Measurements from ENCODE around the gene TMEM269. TPM values are rescaled to one million over a fixed set of nuclear protein-coding genes. Genes with fewer than 3 reads are reported as not detected.

The TMEM269 gene
- total RNA-seq, 2 experiments from 2014 or later: 0.40 TPM; not detected in 1

GRCh38 chr1:42780176-42780575, 4.6 kb upstream of the TMEM269 start:
- H3K4me3 Mint-ChIP-seq: no peak overlapping the region
- no peaks in the 10 kb centered on the region for H3K9me3 Mint-ChIP-seq (ENCODE audit: insufficient read depth)
- H3K4me1 Mint-ChIP-seq (ENCODE audit: low read depth): peaks cover 40% of the 10 kb centered on the region
- no peak overlapping the region for H3K27ac Mint-ChIP-seq
- no peak for DNase-seq
- no peak for ATAC-seq
- peaks cover 56% of the 10 kb centered on the region for H3K36me3 Mint-ChIP-seq (ENCODE audit: low read depth)
- ChIA-PET POLR2A (interaction anchor here (0.6 to 1.5 kb wide), 2 partner anchors 13 to 93 kb away, joined by 3 to 6 read pairs; partner anchors contain the start of genes C1orf50 and P3H1), CTCF (interaction anchor here (1.0 to 8.9 kb wide), 7 partner anchors 13 to 293 kb away, joined by 3 to 90 read pairs (median 6); partner anchors contain the start of genes C1orf50, P3H1 and ZNF691)
- no peaks in the 10 kb centered on the region for H3K27me3 Mint-ChIP-seq (ENCODE audit: low read depth)

- CTCF ChIA-PET: interaction anchor here (0.8 to 8.9 kb wide), 6 partner anchors 9 to 290 kb away, joined by 3 to 90 read pairs (median 4); partner anchors contain the start of genes C1orf50 and P3H1
- peaks cover 47% of the 10 kb centered on the region for H3K4me1 Mint-ChIP-seq (ENCODE audit: low read depth)
Measured at GRCh38 chr1:42783092-42783491, 1.7 kb upstream of the TMEM269 start.

GRCh38 chr1:42784547-42784945, 245 bp upstream of the TMEM269 start:
- ChIA-PET CTCF (interaction anchor here (1.5 to 8.9 kb wide), 3 partner anchors 11 to 289 kb away, joined by 3 to 90 read pairs (median 14); partner anchors contain the start of genes C1orf50 and P3H1), POLR2A (interaction anchor here (0.5 to 2.5 kb wide), 4 partner anchors 18 to 1543 kb away, joined by 3 to 6 read pairs (median 4); partner anchors contain the start of genes C1orf50, P3H1 and ZNF691)
- Mint-ChIP-seq H3K36me3 (ENCODE audit: low read depth) (peaks cover 23% of the 10 kb centered on the region), H3K9me3 (ENCODE audit: insufficient read depth) (no peaks in the 10 kb centered on the region), H3K4me1 (ENCODE audit: low read depth) (peaks cover 33% of the 10 kb centered on the region), H3K27me3 (ENCODE audit: low read depth) (no peaks in the 10 kb centered on the region), H3K27ac (peak overlapping the region; percentile 20), H3K4me3 (no peak overlapping the region)
- ATAC-seq: no peak
- no peak for DNase-seq

More at GRCh38 chr1:42783092-42783491, 1.7 kb upstream of the TMEM269 start:
- no peak overlapping the region for H3K27ac Mint-ChIP-seq
- DNase-seq (no peak), ATAC-seq (no peak)
- POLR2A ChIA-PET: interaction anchor here (2.5 kb wide), 1 partner anchor 16 kb away, joined by 6 read pairs; the partner anchor contains the start of genes C1orf50 and P3H1
- peaks cover 34% of the 10 kb centered on the region for H3K36me3 Mint-ChIP-seq (ENCODE audit: low read depth)
- H3K27me3 Mint-ChIP-seq (ENCODE audit: low read depth): no peaks in the 10 kb centered on the region
- no peaks in the 10 kb centered on the region for H3K9me3 Mint-ChIP-seq (ENCODE audit: insufficient read depth)
- H3K4me3 Mint-ChIP-seq: no peak overlapping the region

- H3K4me3 Mint-ChIP-seq: peak overlapping the region; percentile 62
- H3K9me3 Mint-ChIP-seq (ENCODE audit: insufficient read depth): no peaks in the 10 kb centered on the region
- H3K36me3 Mint-ChIP-seq (ENCODE audit: low read depth): peaks cover 10% of the 10 kb centered on the region
- no peaks in the 10 kb centered on the region for H3K27me3 Mint-ChIP-seq (ENCODE audit: low read depth)
- peak overlapping the region; percentile 84 for H3K27ac Mint-ChIP-seq
- DNase-seq (no peak), ATAC-seq (no peak)
- peaks cover 20% of the 10 kb centered on the region for H3K4me1 Mint-ChIP-seq (ENCODE audit: low read depth)
- POLR2A ChIA-PET: no interaction called here
- CTCF ChIA-PET: interaction anchor here (1.2 kb wide), 1 partner anchor 12 kb away, joined by 3 read pairs; no protein-coding TSS in a partner anchor
Measured at GRCh38 chr1:42786097-42786496, 1.3 kb downstream of the TMEM269 start.

DNA sequence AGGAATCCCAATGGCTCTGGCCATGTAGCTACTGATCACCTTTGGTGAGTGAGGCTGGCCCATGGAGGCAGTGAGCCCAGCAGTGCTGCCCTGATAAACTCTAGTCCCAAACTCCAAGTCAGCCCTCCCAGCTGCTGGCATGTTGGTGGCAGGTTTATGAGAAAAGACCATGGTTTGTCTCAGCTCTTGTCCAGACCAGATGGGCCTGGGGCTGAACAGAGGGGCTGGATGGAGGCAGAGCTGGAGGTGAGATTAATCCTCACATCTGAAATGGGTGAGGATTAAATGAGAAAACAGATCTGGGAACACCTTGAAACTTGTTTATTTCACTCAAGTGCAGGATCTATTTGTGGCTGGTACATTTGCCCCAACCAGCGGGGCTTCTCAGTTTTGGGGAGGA, 3.2 kb downstream of the TMEM269 start:
- DNase-seq (no peak), ATAC-seq (no peak)
- H3K27ac Mint-ChIP-seq: no peak overlapping the region
- H3K4me1 Mint-ChIP-seq (ENCODE audit: low read depth): peaks cover 20% of the 10 kb centered on the region
- no peaks in the 10 kb centered on the region for H3K27me3 Mint-ChIP-seq (ENCODE audit: low read depth)
- H3K9me3 Mint-ChIP-seq (ENCODE audit: insufficient read depth): no peaks in the 10 kb centered on the region
- peaks cover 5% of the 10 kb centered on the region for H3K36me3 Mint-ChIP-seq (ENCODE audit: low read depth)
- H3K4me3 Mint-ChIP-seq: no peak overlapping the region
- CTCF ChIA-PET: no interaction called here
- POLR2A ChIA-PET: no interaction called here

DNA sequence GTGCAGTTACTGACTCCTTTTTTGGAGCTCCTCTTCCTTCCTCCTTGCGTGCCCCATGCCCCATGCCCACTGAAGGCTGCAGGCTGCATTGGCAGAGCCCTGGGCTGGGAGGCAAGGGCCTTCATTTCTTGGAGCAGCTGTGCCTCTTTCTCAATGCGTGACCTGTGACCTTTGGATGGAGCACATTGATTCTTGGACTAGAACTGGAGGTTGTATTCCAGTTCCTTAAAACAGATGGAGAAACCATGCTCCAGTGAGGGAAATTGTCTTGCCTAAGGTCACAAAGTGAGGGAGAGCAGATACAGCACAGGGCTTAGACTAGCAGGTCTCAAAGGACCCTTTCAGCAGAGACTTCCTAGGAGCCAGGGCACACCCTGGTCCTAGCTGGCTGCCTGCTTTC, 9.0 kb downstream of the TMEM269 start:
- H3K36me3 Mint-ChIP-seq (ENCODE audit: low read depth): no peaks in the 10 kb centered on the region
- no peak for ATAC-seq
- H3K27ac Mint-ChIP-seq: no peak overlapping the region
- ChIA-PET CTCF (interaction anchor here (0.8 kb wide), 1 partner anchor 16 kb away, joined by 3 read pairs; no protein-coding TSS in a partner anchor), POLR2A (interaction anchor here (0.6 kb wide), 1 partner anchor 285 kb away, joined by 3 read pairs; no protein-coding TSS in a partner anchor)
- H3K4me1 Mint-ChIP-seq (ENCODE audit: low read depth): no peaks in the 10 kb centered on the region
- H3K27me3 Mint-ChIP-seq (ENCODE audit: low read depth): peaks cover 5% of the 10 kb centered on the region
- H3K4me3 Mint-ChIP-seq: no peak overlapping the region
- H3K9me3 Mint-ChIP-seq (ENCODE audit: insufficient read depth): no peaks in the 10 kb centered on the region
- DNase-seq: no peak

GRCh38 chr1:42797414-42797813, 12.6 kb downstream of the TMEM269 start:
- ATAC-seq: no peak
- ChIA-PET CTCF (interaction anchor here (0.8 kb wide), 1 partner anchor 12 kb away, joined by 3 read pairs; no protein-coding TSS in a partner anchor), POLR2A (no interaction called here)
- H3K27me3 Mint-ChIP-seq (ENCODE audit: low read depth): peaks cover 10% of the 10 kb centered on the region
- H3K4me3 Mint-ChIP-seq: no peak overlapping the region
- DNase-seq: no peak
- H3K9me3 Mint-ChIP-seq (ENCODE audit: insufficient read depth): no peaks in the 10 kb centered on the region
- no peaks in the 10 kb centered on the region for H3K36me3 Mint-ChIP-seq (ENCODE audit: low read depth)
- no peak overlapping the region for H3K27ac Mint-ChIP-seq
- no peaks in the 10 kb centered on the region for H3K4me1 Mint-ChIP-seq (ENCODE audit: low read depth)

- ATAC-seq (no peak), DNase-seq (no peak)
- no peaks in the 10 kb centered on the region for H3K9me3 Mint-ChIP-seq (ENCODE audit: insufficient read depth)
- CTCF ChIA-PET: interaction anchor here (0.8 kb wide), 1 partner anchor 12 kb away, joined by 3 read pairs; no protein-coding TSS in a partner anchor
- no peak overlapping the region for H3K4me3 Mint-ChIP-seq
- H3K36me3 Mint-ChIP-seq (ENCODE audit: low read depth): no peaks in the 10 kb centered on the region
- no peaks in the 10 kb centered on the region for H3K4me1 Mint-ChIP-seq (ENCODE audit: low read depth)
- H3K27ac Mint-ChIP-seq: no peak overlapping the region
- peaks cover 10% of the 10 kb centered on the region for H3K27me3 Mint-ChIP-seq (ENCODE audit: low read depth)
- POLR2A ChIA-PET: no interaction called here
Measured at GRCh38 chr1:42797979-42798378, 13.2 kb downstream of the TMEM269 start.

GRCh38 chr1:42801832-42802473, 17.2 kb downstream of the TMEM269 start:
- ATAC-seq (no peak), DNase-seq (no peak)
- Mint-ChIP-seq H3K27ac (no peak overlapping the region), H3K4me1 (ENCODE audit: low read depth) (no peaks in the 10 kb centered on the region), H3K36me3 (ENCODE audit: low read depth) (peaks cover 7% of the 10 kb centered on the region), H3K4me3 (no peak overlapping the region), H3K9me3 (ENCODE audit: insufficient read depth) (no peaks in the 10 kb centered on the region), H3K27me3 (ENCODE audit: low read depth) (peaks cover 8% of the 10 kb centered on the region)
- POLR2A ChIA-PET: interaction anchor here (1.3 kb wide), 1 partner anchor 15 kb away, joined by 3 read pairs; the partner anchor contains the start of gene ERMAP
- CTCF ChIA-PET: no interaction called here

DNA sequence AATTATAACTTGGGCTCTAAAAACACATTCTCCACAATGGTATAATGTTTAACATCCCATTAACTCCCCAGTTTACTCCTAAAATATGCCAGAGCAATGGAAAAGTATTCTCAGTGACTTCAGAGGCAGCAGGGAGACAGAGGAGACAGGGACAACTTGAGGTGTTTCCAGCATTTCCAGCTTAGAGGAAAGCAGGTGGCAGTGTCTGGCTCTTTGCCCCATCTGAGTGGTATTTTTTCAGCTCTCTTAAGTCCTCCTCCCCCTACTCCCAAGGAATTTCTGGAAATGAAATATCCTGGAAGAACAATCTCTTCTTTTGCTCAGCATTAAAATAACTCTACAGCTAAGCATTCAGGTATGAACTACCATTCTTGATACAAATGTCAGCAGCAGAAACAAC, 21.4 kb downstream of the TMEM269 start:
- POLR2A ChIA-PET: no interaction called here
- Mint-ChIP-seq H3K9me3 (ENCODE audit: insufficient read depth) (no peaks in the 10 kb centered on the region), H3K36me3 (ENCODE audit: low read depth) (peaks cover 7% of the 10 kb centered on the region), H3K27me3 (ENCODE audit: low read depth) (peaks cover 2% of the 10 kb centered on the region), H3K27ac (no peak overlapping the region), H3K4me1 (ENCODE audit: low read depth) (peaks cover 5% of the 10 kb centered on the region), H3K4me3 (no peak overlapping the region)
- ATAC-seq: no peak
- CTCF ChIA-PET: no interaction called here
- DNase-seq: no peak

DNA sequence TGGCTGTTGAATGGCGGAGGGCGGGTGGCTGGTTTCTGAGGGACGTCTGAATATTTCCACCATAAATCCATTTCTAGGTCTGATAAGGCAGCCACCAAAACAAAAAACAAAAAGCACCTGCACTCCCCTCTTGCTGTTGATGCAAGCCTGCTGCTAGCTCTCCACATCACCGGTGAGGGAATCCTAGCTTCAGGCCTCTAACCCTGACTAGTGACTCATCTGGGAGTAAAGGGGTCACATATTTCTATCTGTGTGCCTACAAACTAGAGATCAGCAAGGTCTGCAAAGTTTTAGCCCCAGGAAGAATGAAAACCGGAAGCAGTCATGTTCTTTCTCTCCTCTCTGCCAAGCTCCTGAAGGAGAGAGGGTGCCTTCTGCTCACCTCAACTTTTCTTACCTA, 21.8 kb downstream of the TMEM269 start:
- no peak for ATAC-seq
- H3K4me1 Mint-ChIP-seq (ENCODE audit: low read depth): peaks cover 5% of the 10 kb centered on the region
- no peak overlapping the region for H3K27ac Mint-ChIP-seq
- DNase-seq: no peak
- peaks cover 2% of the 10 kb centered on the region for H3K27me3 Mint-ChIP-seq (ENCODE audit: low read depth)
- CTCF ChIA-PET: no interaction called here
- H3K36me3 Mint-ChIP-seq (ENCODE audit: low read depth): peaks cover 7% of the 10 kb centered on the region
- no peak overlapping the region for H3K4me3 Mint-ChIP-seq
- POLR2A ChIA-PET: interaction anchor here (0.6 kb wide), 1 partner anchor 397 kb away, joined by 3 read pairs; no protein-coding TSS in a partner anchor
- no peaks in the 10 kb centered on the region for H3K9me3 Mint-ChIP-seq (ENCODE audit: insufficient read depth)

GRCh38 chr1:42807056-42807668, 22.4 kb downstream of the TMEM269 start:
- H3K9me3 Mint-ChIP-seq (ENCODE audit: insufficient read depth): no peaks in the 10 kb centered on the region
- no peak for ATAC-seq
- DNase-seq: no peak
- POLR2A ChIA-PET: interaction anchor here (0.6 to 2.4 kb wide), 2 partner anchors 10 to 396 kb away, joined by 3 to 7 read pairs; partner anchors contain the start of genes ERMAP and SVBP
- peaks cover under 1% of the 10 kb centered on the region for H3K27me3 Mint-ChIP-seq (ENCODE audit: low read depth)
- H3K4me1 Mint-ChIP-seq (ENCODE audit: low read depth): peaks cover 5% of the 10 kb centered on the region
- H3K36me3 Mint-ChIP-seq (ENCODE audit: low read depth): peaks cover 7% of the 10 kb centered on the region
- CTCF ChIA-PET: no interaction called here
- no peak overlapping the region for H3K27ac Mint-ChIP-seq
- H3K4me3 Mint-ChIP-seq: no peak overlapping the region
